GF-D8 (cell line): ENCODE measurements around the gene CACNB2.
"Not testable (repeated sequence)": the region's sequence is repeated elsewhere in the genome, so short reads cannot be mapped to it uniquely, and the experiment has no call there.

Experiments used
- DNase-seq: peaks from one replicate; lab custom pipeline; 2025; lab: John Stamatoyannopoulos, UW

The CACNB2 gene

DNA sequence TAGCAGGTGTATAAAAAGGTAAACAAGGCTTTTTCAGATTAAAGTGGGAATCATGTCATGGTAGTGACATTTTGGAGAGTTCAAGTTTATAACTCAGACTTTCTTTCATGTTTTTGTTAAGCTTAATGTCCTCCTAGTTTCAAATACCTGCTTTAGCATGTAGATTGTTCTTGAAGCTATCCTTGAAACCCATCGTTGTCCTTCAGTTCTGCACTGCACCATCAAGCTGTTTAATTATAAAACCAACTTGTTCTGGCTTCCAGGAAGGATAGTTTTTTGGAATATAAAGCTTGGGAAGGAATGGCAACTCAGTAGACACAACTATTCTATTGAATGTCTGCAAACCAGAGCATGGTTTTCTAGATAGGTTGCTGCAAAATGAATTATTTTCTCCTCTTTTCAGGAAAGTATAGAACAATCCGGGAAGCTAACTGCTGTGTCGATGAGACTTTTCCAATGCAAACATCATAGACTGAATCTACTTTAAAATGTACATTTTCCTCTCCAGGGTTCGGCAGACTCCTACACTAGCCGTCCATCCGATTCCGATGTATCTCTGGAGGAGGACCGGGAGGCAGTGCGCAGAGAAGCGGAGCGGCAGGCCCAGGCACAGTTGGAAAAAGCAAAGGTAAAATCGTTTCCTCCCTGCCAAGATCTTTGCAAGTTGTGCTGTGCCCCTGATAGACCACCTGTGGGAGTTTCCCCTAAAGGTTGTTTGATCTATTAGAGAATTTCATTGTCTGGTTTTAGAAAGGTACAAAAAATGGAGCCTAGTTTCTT is 261.4 kb downstream of the CACNB2 start:
- no peak for DNase-seq

- DNase-seq: no peak
Measured at GRCh38 chr10:18402853-18403252, 262.6 kb downstream of the CACNB2 start.

DNA sequence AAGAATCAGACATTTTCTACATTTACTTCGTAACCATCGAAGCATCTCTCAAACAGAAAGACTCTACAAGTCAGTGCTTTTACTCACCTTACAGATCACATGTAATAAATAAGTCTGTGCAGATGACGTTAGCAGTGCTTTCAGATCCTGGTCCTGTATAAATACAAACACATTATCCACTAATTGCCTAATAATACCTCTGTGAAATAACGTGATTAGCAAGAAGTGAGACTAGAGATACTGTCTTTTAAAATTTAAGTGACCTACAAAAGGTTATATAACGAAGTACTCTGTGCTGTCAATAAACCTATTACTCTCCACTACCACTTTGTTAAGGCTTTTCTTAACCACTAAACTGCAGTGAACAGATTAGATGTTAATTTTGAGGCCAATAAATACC is 264.3 kb downstream of the CACNB2 start:
- DNase-seq: no peak

DNA sequence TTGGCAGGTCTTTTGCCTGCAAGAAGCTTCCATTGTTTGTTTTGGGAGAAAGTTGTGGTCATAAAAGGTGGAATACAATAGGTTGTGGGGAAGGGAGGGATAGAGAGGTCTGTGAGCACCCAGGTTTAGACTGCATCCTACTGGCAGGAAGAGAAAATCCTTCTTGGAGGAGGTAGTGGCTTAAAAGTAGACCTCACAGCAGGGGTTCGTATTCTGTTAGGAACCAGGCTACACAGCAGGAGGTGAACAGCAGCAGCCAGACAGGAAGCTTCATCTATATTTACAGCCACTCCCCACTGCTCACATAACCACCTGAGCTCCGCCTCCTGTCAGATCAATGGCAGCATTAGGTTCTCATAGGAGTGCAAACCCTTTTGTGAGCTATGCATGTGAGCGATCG is 265.9 kb downstream of the CACNB2 start:
- no peak for DNase-seq

GRCh38 chr10:18409599-18410397 is 269.6 kb downstream of the CACNB2 start:
- DNase-seq: no peak

DNA sequence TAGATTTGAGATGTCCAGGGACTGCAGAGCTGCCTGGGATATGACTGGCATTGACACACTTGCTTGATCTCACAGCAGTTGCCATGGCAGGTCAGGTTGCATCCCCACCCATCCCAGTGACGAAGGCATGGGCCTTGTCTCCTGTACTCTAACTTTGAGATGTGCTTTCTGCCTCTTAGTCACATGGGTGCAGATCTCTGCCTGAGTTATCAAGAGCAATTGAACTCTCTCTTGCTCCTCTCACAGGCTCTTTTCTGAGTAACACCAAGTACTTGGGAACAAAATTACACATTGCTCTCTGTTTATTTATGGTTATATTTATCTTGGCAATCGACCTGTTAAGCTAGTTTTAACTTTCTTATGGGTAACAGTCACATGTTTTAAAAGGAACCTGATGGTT is 273.8 kb downstream of the CACNB2 start:
- DNase-seq: no peak

DNA sequence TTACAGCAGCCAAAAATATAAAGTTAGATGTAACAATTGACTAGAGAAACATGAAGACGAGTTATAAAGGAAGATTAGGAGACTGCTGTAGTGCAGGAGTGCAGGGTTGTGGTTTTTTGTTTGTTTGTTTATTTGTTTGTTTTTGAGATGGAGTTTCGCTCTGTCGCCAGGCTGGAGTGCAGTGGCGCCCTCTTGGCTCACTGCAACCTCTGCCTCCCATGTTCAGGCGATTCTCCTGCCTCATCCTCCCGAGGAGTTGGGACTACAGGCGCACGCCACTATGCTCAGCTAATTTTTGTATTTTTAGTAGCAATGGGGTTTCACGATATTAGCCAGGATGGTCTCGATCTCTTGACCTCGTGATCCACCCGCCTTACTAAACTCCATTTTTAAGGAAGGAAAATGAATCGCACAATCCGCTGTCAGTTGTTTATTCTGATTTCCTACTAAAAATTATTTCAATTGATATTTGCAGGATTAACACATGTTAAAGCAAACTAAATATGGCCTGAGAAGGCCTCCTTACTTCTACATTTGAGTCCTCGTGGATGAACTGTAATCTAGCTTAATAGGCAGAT is 277.8 kb downstream of the CACNB2 start:
- no peak for DNase-seq

DNA sequence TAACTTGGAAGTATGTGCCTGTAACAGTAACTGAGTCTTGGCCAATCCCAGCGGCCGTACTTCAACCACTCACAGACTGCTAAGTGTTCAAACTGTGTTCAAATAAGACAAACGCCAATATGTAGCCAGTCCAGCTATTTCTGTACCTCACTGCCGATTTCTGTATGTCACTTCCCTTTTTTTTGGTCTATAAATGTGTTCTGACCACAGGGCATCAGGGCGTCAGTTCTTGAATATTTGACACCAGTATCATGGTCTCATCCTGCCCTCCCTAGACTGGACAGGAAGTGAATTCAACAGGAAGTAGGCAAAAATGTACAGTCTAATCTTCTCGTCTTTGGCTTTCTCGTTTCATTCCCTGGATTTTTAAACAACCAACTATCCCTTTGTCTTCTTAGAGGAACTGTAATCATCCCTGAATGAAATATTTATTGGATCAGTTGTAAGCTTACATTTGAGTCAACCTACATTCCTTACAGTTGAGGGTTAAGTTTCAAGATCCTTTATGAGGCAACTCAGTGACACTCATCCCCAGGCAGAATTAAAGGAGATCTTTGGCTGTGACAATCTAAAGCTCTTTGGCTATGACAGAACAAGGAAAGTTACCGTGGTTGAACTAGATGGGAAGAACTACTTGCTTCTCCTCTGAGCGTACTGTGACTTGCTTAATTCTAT is 278.5 kb downstream of the CACNB2 start:
- DNase-seq: no peak

- no peak for DNase-seq
Measured at GRCh38 chr10:18419945-18420344, 279.7 kb downstream of the CACNB2 start.

GRCh38 chr10:18421726-18422293 is 281.6 kb downstream of the CACNB2 start:
- no peak for DNase-seq

- no peak for DNase-seq
Measured at GRCh38 chr10:18423058-18423637, 282.9 kb downstream of the CACNB2 start.

DNA sequence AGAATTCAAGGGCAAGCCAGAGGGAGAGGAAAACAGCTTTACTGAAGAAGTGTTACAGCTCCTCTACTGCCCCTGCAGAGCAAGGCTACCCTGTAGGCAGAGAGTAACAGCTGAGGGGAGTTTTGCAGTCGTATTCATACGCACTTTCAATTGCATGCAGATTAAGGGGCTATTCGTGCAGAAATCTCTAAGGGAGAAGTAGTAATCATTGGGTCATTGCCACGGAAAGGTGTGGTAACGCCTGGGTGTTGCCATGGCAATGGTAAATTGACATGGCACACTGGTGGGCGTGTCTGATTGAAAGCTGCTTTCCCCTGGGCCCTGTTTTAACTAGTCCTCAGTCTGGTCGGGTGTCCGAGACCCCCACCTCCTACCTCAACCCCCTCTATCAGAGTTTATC is 284.0 kb downstream of the CACNB2 start:
- DNase-seq: no peak

DNA sequence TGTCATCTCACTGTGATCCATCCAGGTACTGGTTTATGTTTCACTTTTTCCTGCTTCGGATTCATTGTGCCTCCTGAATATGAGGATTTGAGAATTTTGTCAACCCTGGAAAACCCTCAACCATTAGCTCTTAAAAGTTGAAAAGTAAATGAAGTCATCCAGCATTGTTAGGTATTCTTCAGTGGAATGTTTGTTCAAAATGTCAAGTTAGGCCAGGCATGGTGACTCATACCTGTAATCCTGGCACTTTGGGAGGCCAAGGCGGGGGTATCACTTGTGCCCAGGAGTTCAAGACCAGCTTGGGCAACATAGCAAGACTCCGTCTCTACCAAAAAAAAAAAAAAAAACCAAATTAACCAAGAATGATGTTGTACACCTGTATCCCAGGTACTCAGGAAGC is 289.1 kb downstream of the CACNB2 start:
- no peak for DNase-seq

DNA sequence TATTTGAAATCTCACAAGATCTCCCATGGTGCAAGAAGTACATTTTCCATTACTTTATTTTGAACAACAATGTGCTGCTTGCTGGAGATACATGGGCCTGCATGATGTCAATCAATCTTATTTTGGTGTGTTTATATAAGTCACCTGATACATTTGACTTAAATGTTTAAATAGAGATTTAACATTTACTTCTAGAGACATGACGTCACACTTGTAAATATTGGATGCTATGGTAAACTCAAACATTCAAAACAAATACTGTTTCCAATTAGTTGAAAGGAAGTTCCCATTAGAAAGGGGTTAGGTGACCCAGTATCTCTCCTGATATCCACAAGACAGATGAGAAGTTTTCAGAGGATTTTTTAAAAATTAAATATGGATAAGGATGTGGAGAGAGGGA is 296.7 kb downstream of the CACNB2 start:
- DNase-seq: no peak

GRCh38 chr10:18437486-18437885 is 297.3 kb downstream of the CACNB2 start:
- DNase-seq: no peak

GRCh38 chr10:18438361-18439126 is 298.3 kb downstream of the CACNB2 start:
- no peak for DNase-seq

GRCh38 chr10:18439601-18440000 is 299.4 kb downstream of the CACNB2 start:
- no peak for DNase-seq

GRCh38 chr10:18445635-18446034 is 305.4 kb downstream of the CACNB2 start:
- not testable (repeated sequence) for DNase-seq

- DNase-seq: no peak
Measured at GRCh38 chr10:18446205-18446604, 306.0 kb downstream of the CACNB2 start.

- no peak for DNase-seq
Measured at GRCh38 chr10:18449611-18450026, 309.4 kb downstream of the CACNB2 start.

DNA sequence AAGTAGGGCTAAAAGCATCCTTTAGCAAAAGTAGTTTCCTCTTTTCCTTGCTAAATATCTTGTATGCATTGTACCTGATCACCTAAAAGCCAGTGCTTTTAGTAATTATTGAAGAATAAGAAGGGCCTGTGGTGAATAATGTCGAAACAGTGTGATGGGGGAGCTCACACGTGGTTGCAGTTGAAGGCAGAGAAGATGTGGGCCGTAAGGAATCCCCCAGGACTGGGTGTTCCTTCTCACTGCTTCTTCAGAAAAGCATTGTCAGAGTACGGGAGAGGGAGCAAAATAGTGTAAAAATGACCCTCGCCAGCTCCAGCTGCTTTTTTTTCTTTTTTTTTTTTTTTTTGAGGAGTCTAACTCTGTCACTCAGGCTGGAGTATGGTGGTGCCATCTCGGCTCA is 310.1 kb downstream of the CACNB2 start:
- no peak for DNase-seq
